Tibial nerve (tissue), 4 donors: ENCODE measurements around the gene NXPH2. TPM values are rescaled to one million over a fixed set of nuclear protein-coding genes. Genes with fewer than 3 reads are reported as not detected.

Source experiments
- DNase-seq, 2 donors: peaks; one replicate each; pipeline ENCODE4 v3.0.0-alpha.2; 2019; ENCODE audit warnings: low spot score in 2 of 2
- H3K27ac ChIP-seq, 4 donors: fragments of 200-600 bp; sonication (generic) in 3 of 4; one replicate each; pipeline ENCODE4 v1.5.1; 2017 to 2019; ENCODE audit warnings: mild to moderate bottlenecking in 1 of 4
- H3K27me3 ChIP-seq, 2 donors: fragments of 200-600 bp; sonication (generic) in 1 of 2; one replicate each; pipeline versions ENCODE4 v1.5.1 to v1.6.0; 2017 to 2019
- H3K36me3 ChIP-seq, 3 donors: fragments of 200-600 bp; sonication (generic); one replicate each; pipeline ENCODE4 v1.5.1; 2018 to 2019
- H3K4me1 ChIP-seq, 4 donors: fragments of 200-600 bp; sonication (generic) in 3 of 4; one replicate each; pipeline ENCODE4 v1.5.1; 2017 to 2019
- H3K4me3 ChIP-seq, 4 donors: fragments of 200-600 bp; sonication (generic) in 3 of 4; one replicate each; pipeline ENCODE4 v1.5.1; 2017 to 2019; ENCODE audit warnings: mild to moderate bottlenecking in 1 of 4, moderate library complexity in 1 of 4
- H3K9me3 ChIP-seq, 4 donors: fragments of 200-600 bp; sonication (generic) in 3 of 4; one replicate each; pipeline ENCODE4 v1.5.1; 2017 to 2019
- CTCF ChIP-seq, 5 experiments: fragments of 200-600 bp in 3 of 5; fragments of 450-650 bp in 2 of 5; sonication (generic) in 3 of 5; IDR thresholded peaks; one replicate each; pipeline ENCODE4 v1.5.1; 2016 to 2019; ENCODE audit warnings: antibody characterized with exemption in 5 of 5, mild to moderate bottlenecking in 3 of 5, moderate library complexity in 2 of 5
- EP300 ChIP-seq, 2 donors: sonication (generic); formaldehyde crosslinking; IDR thresholded peaks; one replicate each; pipeline ENCODE4 v1.6.1; 2017; ENCODE audit warnings: antibody characterized with exemption in 2 of 2, mild to moderate bottlenecking in 1 of 2
- POLR2A ChIP-seq, 2 donors: fragments of 450-650 bp; IDR thresholded peaks; one replicate each; pipeline ENCODE4 v1.6.1; 2017; ENCODE audit warnings: antibody characterized with exemption in 2 of 2, mild to moderate bottlenecking in 2 of 2, moderate library complexity in 2 of 2
- WGBS, 2 donors: methylation state at CpG; one replicate each; pipeline ENCODE4 v1.1.5; 2018; 5-methylcytosine and 5-hydroxymethylcytosine counted together
- total RNA-seq, 4 donors: library from RNA; depleted of rRNA; stranded (reverse); fragments of >200 nt; gene quantifications; one replicate each; pipeline ENCODE4 v1.1.0, GENCODE V29; 2016

Gene NXPH2
- total RNA-seq, 4 donors from 2014 or later: not detected

GRCh38 chr2:138707392-138708074 lies 72.7 kb downstream of the NXPH2 start:
- H3K27ac ChIP-seq: peak overlapping the region in 1 of 4 donors; percentile 11
- H3K9me3 ChIP-seq: no peaks in the 10 kb centered on the region
- no peaks in the 10 kb centered on the region for H3K4me1 ChIP-seq
- H3K4me3 ChIP-seq: no peak overlapping the region
- no peak for DNase-seq
- H3K36me3 ChIP-seq: no peaks in the 10 kb centered on the region
- H3K27me3 ChIP-seq: no peaks in the 10 kb centered on the region
- no peak for TF ChIP-seq CTCF (IDR thresholded peaks at IDR 0.05)
- TF ChIP-seq POLR2A (IDR thresholded peaks at IDR 0.05): no peak
- TF ChIP-seq EP300 (IDR thresholded peaks at IDR 0.05): no peak

GRCh38 chr2:138703242-138703641 lies 76.9 kb downstream of the NXPH2 start:
- Histone ChIP-seq H3K36me3 (no peaks in the 10 kb centered on the region), H3K4me1 (no peaks in the 10 kb centered on the region), H3K27ac (no peak overlapping the region), H3K9me3 (no peaks in the 10 kb centered on the region), H3K4me3 (no peak overlapping the region), H3K27me3 (no peaks in the 10 kb centered on the region)
- DNase-seq: no peak
- TF ChIP-seq EP300 (IDR thresholded peaks at IDR 0.05) (no peak), POLR2A (IDR thresholded peaks at IDR 0.05) (no peak), CTCF (IDR thresholded peaks at IDR 0.05) (no peak)
- 59 to 72% methylated on average over 2 of the region's 2 CpGs for WGBS, 2 donors

DNA sequence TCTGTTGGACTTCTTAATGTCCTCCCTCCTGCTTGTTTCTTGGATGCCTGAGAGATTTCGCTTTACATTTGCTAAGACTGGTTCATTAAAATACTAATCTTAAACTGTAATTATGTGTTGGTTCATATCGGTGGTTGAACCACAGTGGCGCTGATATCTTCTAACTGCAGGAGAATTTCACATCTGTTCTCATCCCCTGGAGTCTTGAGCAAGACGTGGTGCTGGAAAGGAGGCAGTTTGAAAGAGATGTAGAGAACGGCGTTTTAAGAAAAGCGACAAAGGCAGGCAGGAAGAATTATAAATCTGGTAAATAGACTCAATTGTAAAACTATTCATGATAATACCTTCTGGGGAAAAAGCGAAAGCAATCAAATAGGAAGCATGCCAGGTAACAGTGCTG lies 79.5 kb downstream of the NXPH2 start:
- TF ChIP-seq EP300 (IDR thresholded peaks at IDR 0.05) (no peak), POLR2A (IDR thresholded peaks at IDR 0.05) (no peak), CTCF (IDR thresholded peaks at IDR 0.05) (no peak)
- WGBS, 2 donors: 82 to 88% methylated on average over 8 of the region's 8 CpGs
- Histone ChIP-seq H3K27ac (no peak overlapping the region), H3K36me3 (no peaks in the 10 kb centered on the region), H3K4me1 (no peaks in the 10 kb centered on the region), H3K27me3 (no peaks in the 10 kb centered on the region), H3K4me3 (no peak overlapping the region), H3K9me3 (no peaks in the 10 kb centered on the region)
- DNase-seq: no peak

GRCh38 chr2:138699421-138699820 lies 80.8 kb downstream of the NXPH2 start:
- H3K27ac ChIP-seq: no peak overlapping the region

More at GRCh38 chr2:138699421-138699820, 80.8 kb downstream of the NXPH2 start:
- Histone ChIP-seq H3K36me3 (no peaks in the 10 kb centered on the region), H3K4me1 (no peaks in the 10 kb centered on the region), H3K4me3 (no peak overlapping the region), H3K9me3 (no peaks in the 10 kb centered on the region), H3K27me3 (no peaks in the 10 kb centered on the region)
- DNase-seq: no peak
- TF ChIP-seq EP300 (IDR thresholded peaks at IDR 0.05) (no peak), CTCF (IDR thresholded peaks at IDR 0.05) (no peak), POLR2A (IDR thresholded peaks at IDR 0.05) (no peak)
- 70 to 71% methylated on average over 8 of the region's 8 CpGs for WGBS, 2 donors
